GM19324 (cell line): ENCODE measurements around the gene TTC9.

Source experiments
- ATAC-seq: cut with Tn5 transposase; IDR thresholded peaks from one replicate; pipeline ENCODE4 v1.9.1; 2021; ENCODE audit warnings: mild to moderate bottlenecking, moderate library complexity; ENCODE audit not compliant: unreplicated experiment, low FRiP score

Gene TTC9

GRCh38 chr14:70641548-70642302 lies at the start of gene TTC9:
TTC9 (plus strand) TSS chr14:70641916; CDS start chr14:70642130, 214 bp downstream.
- ATAC-seq, result peak; percentile 28

- ATAC-seq, result no peak
Observed at GRCh38 chr14:70594461-70594860, 47.3 kb upstream of the TTC9 start.

GRCh38 chr14:70595443-70596185 lies 46.1 kb upstream of the TTC9 start:
- ATAC-seq, result no peak

GRCh38 chr14:70597731-70598130 lies 44.0 kb upstream of the TTC9 start:
- no peak for ATAC-seq

- no peak for ATAC-seq
Observed at GRCh38 chr14:70599345-70599744, 42.4 kb upstream of the TTC9 start.

- peak; percentile 88 for ATAC-seq
Observed at GRCh38 chr14:70600382-70601157, 41.1 kb upstream of the TTC9 start, which contains the start of gene MED6. MED6 (minus strand) TSS chr14:70600655; CDS start chr14:70600637, 18 bp downstream.

GRCh38 chr14:70601162-70601561 lies 40.6 kb upstream of the TTC9 start:
- no peak for ATAC-seq

GRCh38 chr14:70602254-70602653 lies 39.5 kb upstream of the TTC9 start:
- ATAC-seq, result no peak

- no peak for ATAC-seq
Observed at GRCh38 chr14:70611216-70611615, 30.5 kb upstream of the TTC9 start.

GRCh38 chr14:70616646-70617045 lies 25.1 kb upstream of the TTC9 start:
- ATAC-seq, result no peak

GRCh38 chr14:70618314-70618713 lies 23.4 kb upstream of the TTC9 start:
- no peak for ATAC-seq

- ATAC-seq, result no peak
Observed at GRCh38 chr14:70619708-70620107, 22.0 kb upstream of the TTC9 start.

GRCh38 chr14:70622111-70622712 lies 19.5 kb upstream of the TTC9 start:
- no peak for ATAC-seq

- ATAC-seq, result no peak
Observed at GRCh38 chr14:70624972-70625371, 16.7 kb upstream of the TTC9 start.

GRCh38 chr14:70631948-70632347 lies 9.8 kb upstream of the TTC9 start:
- no peak for ATAC-seq

GRCh38 chr14:70635971-70636595 lies 5.6 kb upstream of the TTC9 start:
- ATAC-seq, result no peak

GRCh38 chr14:70638416-70638815 lies 3.3 kb upstream of the TTC9 start:
- ATAC-seq, result no peak

GRCh38 chr14:70640938-70641547 lies 673 bp upstream of the TTC9 start:
- peak; percentile 35 for ATAC-seq

GRCh38 chr14:70642303-70643235 lies 853 bp downstream of the TTC9 start:
- ATAC-seq, result peak; percentile 35
